Loucy (cell line): ENCODE data around the gene TMEM150B.

Source experiments
- CTCF ChIP-seq: fragments of 200-600 bp; sonication (generic); conservative IDR thresholded peaks from 2 replicates; pipeline ENCODE4 v1.5.1; 2014; ENCODE audit warnings: mild to moderate bottlenecking, antibody characterized with exemption, low read length
- EZH2phosphoT487 ChIP-seq: fragments of 200-600 bp; IDR thresholded peaks from 2 replicates; pipeline ENCODE4 v1.6.1; 2018; ENCODE audit warnings: antibody characterized with exemption, mild to moderate bottlenecking, moderate library complexity, borderline replicate concordance

- no peak for TF ChIP-seq CTCF
- TF ChIP-seq EZH2phosphoT487, result no peak
Measured at GRCh38 chr19:55304980-55305379, 20.2 kb downstream of the TMEM150B start.
